AG04450 (cell line): ENCODE measurements around the gene ITGB5. TPM values are rescaled to one million over a fixed set of nuclear protein-coding genes. Genes with fewer than 3 reads are reported as not detected.

ENCODE experiments used
- CTCF ChIA-PET: fragments of 300-600, 350-600 bp; formaldehyde crosslinking; extraction: SDS; loops from one replicate; lab custom pipeline; 2022; ENCODE audit warnings: antibody characterized with exemption, inconsistent platforms; lab: Charles Lee
- POLR2A ChIA-PET: fragments of 350-600 bp; formaldehyde crosslinking; extraction: SDS; loops from one replicate; lab custom pipeline; 2021; ENCODE audit warnings: antibody characterized with exemption, inconsistent platforms; lab: Yijun Ruan, JAX
- DNase-seq: peaks from one replicate; pipeline ENCODE4 v3.0.0-alpha.2; 2011; ENCODE audit warnings: low read depth, low spot score
- H3K27ac ChIP-seq: one replicate; pipeline ENCODE4 v1.5.1; 2012; ENCODE audit warnings: low read depth, low read length, control low read depth
- H3K27me3 ChIP-seq: one replicate; pipeline ENCODE4 v1.6.0; 2012; ENCODE audit warnings: low read length; ENCODE audit not compliant: control insufficient read depth, insufficient read depth
- H3K4me3 ChIP-seq: 2 replicates; pipeline ENCODE4 v1.5.1; 2011; ENCODE audit warnings: mild to moderate bottlenecking, low read depth, low read length, control low read depth
- H3K9me3 ChIP-seq: 2 replicates; pipeline ENCODE4 v1.5.1; 2012; ENCODE audit warnings: low read length; ENCODE audit not compliant: control insufficient read depth, insufficient read depth
- CTCF ChIP-seq: IDR thresholded peaks from 2 replicates; pipeline ENCODE4 v1.5.1; 2011; ENCODE audit warnings: low read depth, low read length, control low read depth, inconsistent platforms
- polyA plus RNA-seq: library from polyadenylated mRNA; depleted of rRNA; stranded (reverse); fragments of >200 nt; gene quantifications from 2 replicates; pipeline ENCODE4 v1.2.3, GENCODE V29; 2011

The ITGB5 gene
- polyA plus RNA-seq, 1 experiment, result 127 TPM

GRCh38 chr3:124770336-124771082 is 116.7 kb downstream of the ITGB5 start:
- no peak overlapping the region for H3K27ac ChIP-seq
- no peaks in the 10 kb centered on the region for H3K9me3 ChIP-seq
- H3K4me3 ChIP-seq, result no peak overlapping the region
- ChIA-PET CTCF (interaction anchor here (0.5 to 4.6 kb wide), 7 partner anchors 9 to 210 kb away, joined by 3 to 32 read pairs (median 4); no protein-coding TSS in a partner anchor), POLR2A (interaction anchor here (1.9 kb wide), 1 partner anchor 10 kb away, joined by 6 read pairs; no protein-coding TSS in a partner anchor)
- TF ChIP-seq CTCF, result no peak
- no peak for DNase-seq
- no peaks in the 10 kb centered on the region for H3K27me3 ChIP-seq

- no peak for TF ChIP-seq CTCF
- Histone ChIP-seq H3K27ac (no peak overlapping the region), H3K9me3 (no peaks in the 10 kb centered on the region), H3K27me3 (no peaks in the 10 kb centered on the region), H3K4me3 (no peak overlapping the region)
- ChIA-PET POLR2A (no interaction called here), CTCF (interaction anchor here (1.6 to 4.6 kb wide), 3 partner anchors 8 to 209 kb away, joined by 3 to 32 read pairs (median 4); no protein-coding TSS in a partner anchor)
- DNase-seq, result no peak
Observed at GRCh38 chr3:124769462-124769861, 117.7 kb downstream of the ITGB5 start.

- no peak for TF ChIP-seq CTCF
- H3K27ac ChIP-seq, result no peak overlapping the region
- H3K27me3 ChIP-seq, result no peaks in the 10 kb centered on the region
- H3K4me3 ChIP-seq, result no peak overlapping the region
- POLR2A ChIA-PET, result no interaction called here
- CTCF ChIA-PET, result interaction anchor here (4.6 kb wide), 1 partner anchor 8 kb away, joined by 32 read pairs; no protein-coding TSS in a partner anchor
- DNase-seq, result no peak
- H3K9me3 ChIP-seq, result no peaks in the 10 kb centered on the region
Observed at GRCh38 chr3:124768812-124769211, 118.4 kb downstream of the ITGB5 start.

GRCh38 chr3:124767691-124768090 is 119.5 kb downstream of the ITGB5 start:
- H3K9me3 ChIP-seq, result no peaks in the 10 kb centered on the region
- H3K4me3 ChIP-seq, result no peak overlapping the region
- DNase-seq, result no peak
- H3K27ac ChIP-seq, result no peak overlapping the region
- ChIA-PET CTCF (interaction anchor here (0.6 to 2.0 kb wide), 2 partner anchors 132 to 134 kb away, joined by 4 to 8 read pairs; no protein-coding TSS in a partner anchor), POLR2A (no interaction called here)
- TF ChIP-seq CTCF, result no peak
- H3K27me3 ChIP-seq, result no peaks in the 10 kb centered on the region

GRCh38 chr3:124767264-124767663 is 119.9 kb downstream of the ITGB5 start:
- no peaks in the 10 kb centered on the region for H3K27me3 ChIP-seq
- TF ChIP-seq CTCF, result no peak
- CTCF ChIA-PET, result interaction anchor here (0.6 to 2.0 kb wide), 2 partner anchors 133 to 134 kb away, joined by 4 to 8 read pairs; no protein-coding TSS in a partner anchor
- POLR2A ChIA-PET, result no interaction called here
- no peak for DNase-seq
- H3K27ac ChIP-seq, result no peak overlapping the region
- H3K9me3 ChIP-seq, result no peaks in the 10 kb centered on the region
- H3K4me3 ChIP-seq, result no peak overlapping the region
